ENCODE results near the gene CAPZB.

GRCh38 chr1:19325958-19326747 lies 159.2 kb downstream of the CAPZB start:
- TF ChIP-seq POLR2AphosphoS5 (IDR thresholded peaks at IDR 0.05; ENCODE audit: low read depth) (peak; percentile 56), CTCF (IDR thresholded peaks at IDR 0.05; ENCODE audit: insufficient read depth, low read length) (no peak), GABPA (IDR thresholded peaks at IDR 0.05; ENCODE audit: low read depth) (no peak)
- TF ChIP-seq, protein P1, sequence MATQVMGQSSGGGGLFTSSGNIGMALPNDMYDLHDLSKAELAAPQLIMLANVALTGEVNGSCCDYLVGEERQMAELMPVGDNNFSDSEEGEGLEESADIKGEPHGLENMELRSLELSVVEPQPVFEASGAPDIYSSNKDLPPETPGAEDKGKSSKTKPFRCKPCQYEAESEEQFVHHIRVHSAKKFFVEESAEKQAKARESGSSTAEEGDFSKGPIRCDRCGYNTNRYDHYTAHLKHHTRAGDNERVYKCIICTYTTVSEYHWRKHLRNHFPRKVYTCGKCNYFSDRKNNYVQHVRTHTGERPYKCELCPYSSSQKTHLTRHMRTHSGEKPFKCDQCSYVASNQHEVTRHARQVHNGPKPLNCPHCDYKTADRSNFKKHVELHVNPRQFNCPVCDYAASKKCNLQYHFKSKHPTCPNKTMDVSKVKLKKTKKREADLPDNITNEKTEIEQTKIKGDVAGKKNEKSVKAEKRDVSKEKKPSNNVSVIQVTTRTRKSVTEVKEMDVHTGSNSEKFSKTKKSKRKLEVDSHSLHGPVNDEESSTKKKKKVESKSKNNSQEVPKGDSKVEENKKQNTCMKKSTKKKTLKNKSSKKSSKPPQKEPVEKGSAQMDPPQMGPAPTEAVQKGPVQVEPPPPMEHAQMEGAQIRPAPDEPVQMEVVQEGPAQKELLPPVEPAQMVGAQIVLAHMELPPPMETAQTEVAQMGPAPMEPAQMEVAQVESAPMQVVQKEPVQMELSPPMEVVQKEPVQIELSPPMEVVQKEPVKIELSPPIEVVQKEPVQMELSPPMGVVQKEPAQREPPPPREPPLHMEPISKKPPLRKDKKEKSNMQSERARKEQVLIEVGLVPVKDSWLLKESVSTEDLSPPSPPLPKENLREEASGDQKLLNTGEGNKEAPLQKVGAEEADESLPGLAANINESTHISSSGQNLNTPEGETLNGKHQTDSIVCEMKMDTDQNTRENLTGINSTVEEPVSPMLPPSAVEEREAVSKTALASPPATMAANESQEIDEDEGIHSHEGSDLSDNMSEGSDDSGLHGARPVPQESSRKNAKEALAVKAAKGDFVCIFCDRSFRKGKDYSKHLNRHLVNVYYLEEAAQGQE (IDR thresholded peaks at IDR 0.05; ENCODE audit: insufficient replicate concordance, low read depth): no peak
